GM23248 (cell line): ENCODE measurements around the gene PLEKHS1. TPM values are rescaled to one million over a fixed set of nuclear protein-coding genes. Genes with fewer than 3 reads are reported as not detected.
"Not testable (repeated sequence)": the region's sequence is repeated elsewhere in the genome, so short reads cannot be mapped to it uniquely, and the experiment has no call there.

ENCODE experiments used
- DNase-seq: peaks from one replicate; pipeline ENCODE4 v3.0.0-alpha.2; 2015
- H2AFZ ChIP-seq: fragments of 200-600 bp; sonication (generic); 2 replicates; pipeline ENCODE4 v1.6.1; 2016; ENCODE audit warnings: antibody characterized with exemption
- H3F3A ChIP-seq: fragments of 200-600 bp; sonication (generic); 2 replicates; pipeline ENCODE4 v1.6.1; 2016; ENCODE audit warnings: mild to moderate bottlenecking, antibody characterized with exemption, mixed run types; ENCODE audit not compliant: insufficient read depth
- H3K27ac ChIP-seq: fragments of 200-600 bp; sonication (generic); 2 replicates; pipeline ENCODE4 v1.5.1; 2016; ENCODE audit warnings: mild to moderate bottlenecking
- H3K27me3 ChIP-seq: fragments of 200-600 bp; sonication (generic); replicated peaks from 2 replicates; pipeline ENCODE4 v1.6.1; 2016; ENCODE audit warnings: mild to moderate bottlenecking; ENCODE audit not compliant: insufficient read depth
- H3K36me3 ChIP-seq: fragments of 200-600 bp; sonication (generic); 2 replicates; pipeline ENCODE4 v1.6.1; 2016; ENCODE audit warnings: low read depth, mild to moderate bottlenecking
- H3K4me1 ChIP-seq: fragments of 200-600 bp; sonication (generic); 2 replicates; pipeline ENCODE4 v1.6.1; 2016; ENCODE audit warnings: mild to moderate bottlenecking; ENCODE audit not compliant: insufficient read depth
- H3K4me2 ChIP-seq: fragments of 200-600 bp; sonication (generic); one replicate; pipeline ENCODE4 v1.6.1; 2016; ENCODE audit warnings: mild to moderate bottlenecking; ENCODE audit not compliant: unreplicated experiment
- H3K4me3 ChIP-seq: fragments of 200-600 bp; sonication (generic); 2 replicates; pipeline ENCODE4 v1.5.1; 2016; ENCODE audit warnings: mild to moderate bottlenecking
- H3K79me2 ChIP-seq: fragments of 200-600 bp; sonication (generic); 2 replicates; pipeline ENCODE4 v1.6.1; 2016; ENCODE audit warnings: mild to moderate bottlenecking; ENCODE audit not compliant: insufficient read depth
- H3K9ac ChIP-seq: fragments of 200-600 bp; sonication (generic); 2 replicates; pipeline ENCODE4 v1.6.1; 2016; ENCODE audit warnings: mild to moderate bottlenecking
- H3K9me2 ChIP-seq: fragments of 200-600 bp; sonication (generic); 2 replicates; pipeline ENCODE4 v1.6.1; 2016; ENCODE audit warnings: mixed run types, mild to moderate bottlenecking, moderate library complexity; ENCODE audit not compliant: insufficient read depth
- H3K9me3 ChIP-seq: fragments of 200-600 bp; sonication (generic); one replicate; pipeline ENCODE4 v1.6.1; 2017; ENCODE audit warnings: low read depth
- H4K20me1 ChIP-seq: fragments of 200-600 bp; sonication (generic); 2 replicates; pipeline ENCODE4 v1.6.0; 2016; ENCODE audit not compliant: insufficient read depth
- EZH2 ChIP-seq: fragments of 200-600 bp; sonication (generic); IDR thresholded peaks from 2 replicates; pipeline ENCODE4 v1.6.1; 2018; ENCODE audit warnings: antibody characterized with exemption, mild to moderate bottlenecking; ENCODE audit not compliant: insufficient read depth, poor library complexity, severe bottlenecking
- EZH2phosphoT487 ChIP-seq: fragments of 200-600 bp; sonication (generic); IDR thresholded peaks from 2 replicates; pipeline ENCODE4 v1.6.1; 2018; ENCODE audit warnings: antibody characterized with exemption, moderate library complexity, mild to moderate bottlenecking, low read depth; ENCODE audit not compliant: insufficient read depth
- WGBS, 2 experiments: methylation state at CpG; one replicate each; pipeline ENCODE4 v1.1.6; 2015 to 2017; ENCODE audit warnings: low lambda C conversion rate in 2 of 2, low coverage in 1 of 2; ENCODE audit errors: missing lambda C conversion rate in 2 of 2; 5-methylcytosine and 5-hydroxymethylcytosine counted together
- in situ Hi-C: fragments of 300-500 bp; cut with MboI; formaldehyde crosslinking; loops from 2 replicates; pipeline ENCODE4 v1.15.0; 2020
- polyA plus RNA-seq: library from polyadenylated mRNA; unstranded; fragments of >200 nt; fragmentation: Nextera tagmentation; extraction: Ambion mirVana; gene quantifications from 2 replicates; pipeline ENCODE4 v1.2.1, GENCODE V29; 2016
- total RNA-seq: library from RNA; depleted of rRNA; stranded (reverse); fragments of >200 nt; shearing (Covaris generic); gene quantifications from 2 replicates; pipeline ENCODE4 v1.2.3, GENCODE V29; 2014

The PLEKHS1 gene
- total and polyA plus RNA-seq, 2 experiments from 2014 or later, result not detected

DNA sequence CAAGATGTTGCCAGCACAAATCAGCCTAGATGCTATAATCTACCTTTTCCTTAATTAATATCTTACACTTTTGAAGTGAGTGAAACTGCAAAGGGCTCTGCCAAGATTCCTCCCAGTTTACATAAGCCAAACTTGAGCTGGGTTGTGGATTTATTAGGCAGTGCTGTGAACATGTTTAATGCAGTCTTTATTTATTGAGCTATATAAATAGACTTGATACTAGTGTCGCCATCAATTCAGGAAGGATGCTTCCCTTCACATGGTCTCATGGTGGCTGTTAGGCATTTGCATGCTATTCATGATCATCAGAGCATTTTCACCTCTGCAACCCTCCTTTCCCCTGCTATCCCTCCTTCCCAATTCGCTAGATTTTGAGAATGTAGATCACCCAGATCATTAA lies 40.2 kb downstream of the PLEKHS1 start:
- no peak overlapping the region for H3K4me3 ChIP-seq
- peaks cover 4% of the 10 kb centered on the region; the same call in 1 of the 2 replicates for H3K4me1 ChIP-seq
- DNase-seq, result no peak
- H3K9me2 ChIP-seq, result no peaks in the 10 kb centered on the region
- H3F3A ChIP-seq, result peaks cover 7% of the 10 kb centered on the region
- no peak overlapping the region for H3K27ac ChIP-seq
- no peaks in the 10 kb centered on the region for H4K20me1 ChIP-seq
- no peaks in the 10 kb centered on the region for H3K79me2 ChIP-seq
- H3K9ac ChIP-seq, result no peak overlapping the region
- no peak overlapping the region for H2AFZ ChIP-seq
- in situ Hi-C loops, result loop anchor here (10.0 kb wide), 1 partner anchor 313 kb away; no protein-coding TSS in a partner anchor
- no peak overlapping the region for H3K4me2 ChIP-seq
- TF ChIP-seq EZH2, result no peak
- TF ChIP-seq EZH2phosphoT487, result no peak
- peaks cover 45% of the 10 kb centered on the region for H3K27me3 ChIP-seq
- H3K9me3 ChIP-seq, result no peaks in the 10 kb centered on the region
- WGBS, 2 experiments, result 35 to 57% methylated on average over 2 of the region's 2 CpGs
- no peaks in the 10 kb centered on the region for H3K36me3 ChIP-seq

DNA sequence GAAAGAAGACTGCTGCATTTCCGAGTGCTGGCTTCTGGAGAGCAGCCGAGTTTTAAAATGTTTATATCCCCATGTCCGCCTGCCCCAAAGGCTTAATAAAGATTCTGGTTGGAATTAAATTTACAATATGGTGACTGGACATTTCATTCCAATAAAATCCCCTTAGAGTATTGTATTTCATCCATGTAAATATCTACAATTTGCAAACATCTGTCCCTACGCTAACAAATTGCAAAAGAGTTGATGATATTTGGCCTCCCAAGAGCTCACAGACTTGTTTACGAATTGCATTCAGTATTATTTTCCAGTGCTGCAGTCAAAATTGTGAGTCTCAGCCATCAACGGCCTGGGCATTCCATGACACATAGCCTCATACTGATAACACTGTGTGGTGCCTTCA lies 50.1 kb downstream of the PLEKHS1 start:
- 32 to 38% methylated on average over 6 of the region's 6 CpGs for WGBS, 2 experiments
- Histone ChIP-seq H3K4me2 (no peak overlapping the region), H3F3A (no peaks in the 10 kb centered on the region), H3K27ac (no peak overlapping the region), H3K27me3 (peaks cover 51% of the 10 kb centered on the region), H3K9me3 (no peaks in the 10 kb centered on the region), H3K4me1 (no peaks in the 10 kb centered on the region), H2AFZ (no peak overlapping the region), H4K20me1 (no peaks in the 10 kb centered on the region), H3K9ac (no peak overlapping the region), H3K36me3 (no peaks in the 10 kb centered on the region), H3K79me2 (no peaks in the 10 kb centered on the region), H3K4me3 (no peak overlapping the region), H3K9me2 (no peaks in the 10 kb centered on the region)
- DNase-seq, result no peak
- in situ Hi-C loops, result no loop called here
- no peak for TF ChIP-seq EZH2
- TF ChIP-seq EZH2phosphoT487, result no peak

GRCh38 chr10:113802997-113803396 lies 51.5 kb downstream of the PLEKHS1 start:
- H3K9me3 ChIP-seq, result no peaks in the 10 kb centered on the region
- no peak overlapping the region for H2AFZ ChIP-seq
- no peaks in the 10 kb centered on the region for H3K9me2 ChIP-seq
- no peak overlapping the region for H3K27ac ChIP-seq
- DNase-seq, result no peak
- no peaks in the 10 kb centered on the region for H3K36me3 ChIP-seq
- TF ChIP-seq EZH2 (no peak), EZH2phosphoT487 (no peak)
- in situ Hi-C loops, result no loop called here
- no peak overlapping the region for H3K4me2 ChIP-seq
- H3F3A ChIP-seq, result no peaks in the 10 kb centered on the region
- H3K27me3 ChIP-seq, result peaks cover 37% of the 10 kb centered on the region; the same call in 1 of the 2 replicates
- 57 to 58% methylated on average over 4 of the region's 4 CpGs for WGBS, 2 experiments
- H4K20me1 ChIP-seq, result no peaks in the 10 kb centered on the region
- H3K4me3 ChIP-seq, result no peak overlapping the region
- H3K9ac ChIP-seq, result no peak overlapping the region
- H3K79me2 ChIP-seq, result no peaks in the 10 kb centered on the region
- H3K4me1 ChIP-seq, result no peaks in the 10 kb centered on the region

DNA sequence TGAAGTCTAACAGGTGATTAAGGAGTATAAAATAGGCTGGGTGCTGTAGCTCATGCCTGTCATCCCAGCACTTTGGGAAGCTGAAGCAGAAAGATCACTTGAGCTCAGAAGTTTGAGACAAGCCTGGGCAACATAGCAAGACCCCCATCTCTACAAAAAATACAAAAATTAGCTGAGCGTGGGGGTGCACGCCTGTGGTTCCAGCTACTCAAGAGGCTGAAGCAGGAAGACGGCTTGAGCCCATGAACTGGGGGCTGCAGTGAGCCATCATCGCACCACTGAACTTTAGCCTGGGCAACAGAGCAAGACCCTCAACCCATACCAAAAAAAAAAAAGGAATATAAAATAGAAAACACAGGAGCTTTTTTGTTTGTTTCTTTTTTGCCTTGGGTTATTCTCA lies 55.0 kb downstream of the PLEKHS1 start:
- Histone ChIP-seq H3K4me3 (no peak overlapping the region), H3K36me3 (no peaks in the 10 kb centered on the region), H3K4me1 (no peaks in the 10 kb centered on the region), H3K27me3 (peaks cover 41% of the 10 kb centered on the region), H3K9me3 (no peaks in the 10 kb centered on the region), H3K79me2 (no peaks in the 10 kb centered on the region), H3K9ac (no peak overlapping the region), H3K27ac (no peak overlapping the region), H3K9me2 (no peaks in the 10 kb centered on the region), H3K4me2 (no peak overlapping the region), H2AFZ (no peak overlapping the region), H3F3A (no peaks in the 10 kb centered on the region), H4K20me1 (no peaks in the 10 kb centered on the region)
- no peak for DNase-seq
- TF ChIP-seq EZH2phosphoT487 (no peak), EZH2 (no peak)
- in situ Hi-C loops, result no loop called here
- WGBS, 2 experiments, result 73 to 83% methylated on average over 4 of the region's 4 CpGs

DNA sequence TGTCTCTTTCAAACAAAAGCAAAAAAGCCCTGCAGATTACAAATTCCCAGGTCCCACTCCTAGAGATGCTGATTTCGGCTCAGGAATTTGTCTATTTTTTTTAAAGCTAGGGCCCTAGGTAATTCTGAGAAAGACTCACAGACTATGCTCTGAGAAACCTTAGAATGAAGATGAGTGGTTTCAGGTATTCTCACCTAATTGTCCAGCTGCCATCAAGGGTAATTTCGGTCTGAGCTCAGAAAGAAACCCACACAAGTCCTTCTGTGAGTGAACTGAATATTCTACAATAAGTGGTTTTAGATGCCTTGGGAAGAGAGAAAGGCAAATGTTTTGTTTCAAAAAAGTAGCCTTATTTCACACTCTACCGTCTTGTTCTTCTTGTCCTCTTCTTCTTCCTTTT lies 56.7 kb downstream of the PLEKHS1 start:
- Histone ChIP-seq H3K9me2 (no peaks in the 10 kb centered on the region), H3K27me3 (peaks cover 37% of the 10 kb centered on the region), H3K9ac (no peak overlapping the region), H3K4me2 (no peak overlapping the region), H4K20me1 (no peaks in the 10 kb centered on the region), H3K4me1 (no peaks in the 10 kb centered on the region), H3K36me3 (no peaks in the 10 kb centered on the region), H3K79me2 (no peaks in the 10 kb centered on the region), H3F3A (no peaks in the 10 kb centered on the region), H3K9me3 (no peaks in the 10 kb centered on the region), H3K27ac (no peak overlapping the region), H2AFZ (no peak overlapping the region), H3K4me3 (no peak overlapping the region)
- TF ChIP-seq EZH2 (no peak), EZH2phosphoT487 (no peak)
- 45 to 47% methylated on average over 3 of the region's 3 CpGs for WGBS, 2 experiments
- in situ Hi-C loops, result no loop called here
- DNase-seq, result no peak

GRCh38 chr10:113814700-113815099 lies 63.2 kb downstream of the PLEKHS1 start:
- H3K4me1 ChIP-seq, in situ Hi-C loops, DNase-seq, H3K4me2 ChIP-seq, H2AFZ ChIP-seq, H3K36me3 ChIP-seq, H4K20me1 ChIP-seq, H3K9me3 ChIP-seq, H3K4me3 ChIP-seq, H3F3A ChIP-seq, H3K27me3 ChIP-seq, H3K9ac ChIP-seq, H3K27ac ChIP-seq, H3K79me2 ChIP-seq, H3K9me2 ChIP-seq: not testable (repeated sequence)
- WGBS, 2 experiments, result 11 to 12% methylated on average over 1 of the region's 1 CpG
